Measurements from ENCODE around the gene SLC6A18. TPM values are rescaled to one million over a fixed set of nuclear protein-coding genes. Genes with fewer than 3 reads are reported as not detected.
A peak's percentile ranks its signal among the peaks of the same experiment; 100 is the strongest.

Gene SLC6A18
- total and polyA plus RNA-seq, 2 of the 13 experiments (the other 11 are each of a cell fraction or from before 2014, with no cell fraction given) = not detected

DNA sequence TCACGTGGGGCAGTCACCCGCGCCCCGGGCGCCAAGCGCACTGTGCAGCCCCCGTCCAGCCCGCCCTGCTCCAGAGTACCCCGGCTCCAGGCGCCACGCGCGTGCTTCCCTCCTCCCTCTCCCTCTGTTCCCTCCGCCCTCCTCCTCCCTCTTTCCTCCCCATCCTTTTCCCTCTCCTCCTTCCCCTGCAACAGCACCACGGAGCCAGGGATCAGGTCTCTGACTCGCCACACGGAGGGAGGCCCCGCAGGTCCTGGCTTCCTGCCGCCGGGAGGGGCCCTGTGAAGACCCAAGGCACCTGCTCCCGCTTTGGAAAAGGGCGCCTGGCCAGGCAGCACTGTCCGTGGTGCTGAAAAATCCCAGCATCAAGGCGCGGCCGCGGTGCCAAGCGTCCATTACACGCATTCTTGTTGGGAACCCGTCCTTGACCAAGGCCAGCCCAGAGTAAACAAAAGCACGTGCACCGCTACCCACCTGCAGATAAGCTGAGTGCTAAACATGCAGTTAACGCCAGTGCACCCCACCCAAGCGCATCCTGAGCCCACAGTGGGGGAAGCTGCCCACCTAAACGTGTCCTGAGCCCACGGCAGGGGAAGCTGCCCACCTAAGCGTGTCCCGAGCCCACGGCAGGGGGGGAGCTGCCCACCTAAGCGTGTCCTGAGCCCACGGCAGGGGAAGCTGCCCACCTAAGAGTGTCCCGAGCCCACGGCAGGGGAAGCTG, 21.7 kb downstream of the SLC6A18 start:
- Histone ChIP-seq H3K79me2 (ENCODE audit: insufficient read depth, low read length) (no peaks in the 10 kb centered on the region), H3K36me3 (replicated peaks in 1 of 2; ENCODE audit: control insufficient read depth in 1 of 2, insufficient read depth in 2 of 2, low read length in 2 of 2) (no peaks in the 10 kb centered on the region), H3K27ac (ENCODE audit: extremely low read length, insufficient read depth, low read length) (no peak overlapping the region), H3K4me2 (ENCODE audit: low read depth, low read length) (no peak overlapping the region), H4K20me1 (ENCODE audit: insufficient read depth, low read length) (peaks cover 7% of the 10 kb centered on the region; the same call in 1 of the 2 replicates), H3K27me3 (ENCODE audit: control insufficient read depth in 1 of 2, insufficient read depth in 2 of 2, low read length in 2 of 2) (peaks cover 6 to 48% of the 10 kb centered on the region in 2 experiments), H3K4me1 (ENCODE audit: insufficient read depth, low read length) (no peaks in the 10 kb centered on the region), H3K9me3 (ENCODE audit: low read length) (no peaks in the 10 kb centered on the region), H3K9ac (ENCODE audit: insufficient read depth, low read depth, low read length) (no peak overlapping the region), H3K4me3 (replicated peaks in 1 of 3; ENCODE audit: insufficient read depth in 1 of 3, low read depth in 2 of 3, low read length in 3 of 3) (no peak overlapping the region), H2AFZ (ENCODE audit: low read length) (no peak overlapping the region)
- DNase-seq (ENCODE audit: low spot score) = peak; percentile 45
- no peak for FAIRE-seq
- in situ Hi-C loops (cut with HindIII; ENCODE audit: extremely low pct_ligation_motif_present, low pct_unique_long_range_greater_than_20kb) (no loop called here), intact Hi-C loops (cut with micrococcal nuclease; ENCODE audit: unreplicated experiment) (no loop called here)
- 11% methylated on average over 25 of the region's 43 CpGs for WGBS (ENCODE audit: low lambda C conversion rate)
- peak; percentile 64 for ATAC-seq
- CTCF ChIA-PET (ENCODE audit: low intra/inter-chr PET ratio, low total read pairs) = no interaction called here
- POLR2A ChIA-PET = no interaction called here
- BruUV-seq (replicated peaks) = no TSS peak
- TF ChIP-seq ZSCAN31 (CRISPR knock-in tag; IDR thresholded peaks at IDR 0.05; ENCODE audit: low read depth) (no peak), CCDC6 (CRISPR knock-in tag; IDR thresholded peaks at IDR 0.05) (peak; percentile 74; the same call in 1 of the 2 replicates), CENPT (CRISPR knock-in tag; IDR thresholded peaks at IDR 0.05; ENCODE audit: low read depth) (no peak), XBP1 (CRISPR knock-in tag; IDR thresholded peaks at IDR 0.05) (peak; percentile 57; the same call in 1 of the 2 replicates), TEAD3 (CRISPR knock-in tag; optimal IDR thresholded peaks at IDR 0.05; ENCODE audit: borderline replicate concordance) (peak; percentile 67), ZNF12 (CRISPR knock-in tag; IDR thresholded peaks at IDR 0.05) (peak; percentile 77), CREB1 (IDR thresholded peaks at IDR 0.05) (no peak), CREB1 (CRISPR knock-in tag; IDR thresholded peaks at IDR 0.05) (no peak), NFRKB (IDR thresholded peaks at IDR 0.05) (no peak), GATAD1 (CRISPR knock-in tag; IDR thresholded peaks at IDR 0.05) (peak; percentile 37; the same call in 1 of the 2 replicates), ZNF780A (CRISPR knock-in tag; IDR thresholded peaks at IDR 0.05) (no peak), MYNN (CRISPR knock-in tag; IDR thresholded peaks at IDR 0.05; ENCODE audit: low read depth) (0 out of 2 replicates have a peak, but pooled peaks have one; percentile 49), NPAS2 (CRISPR knock-in tag; IDR thresholded peaks at IDR 0.05; ENCODE audit: borderline replicate concordance) (no peak), ZNF556 (CRISPR knock-in tag; IDR thresholded peaks at IDR 0.05; ENCODE audit: borderline replicate concordance) (0 out of 2 replicates have a peak, but pooled peaks have one; percentile 34), ZFP82 (CRISPR knock-in tag; IDR thresholded peaks at IDR 0.05; ENCODE audit: borderline replicate concordance) (no peak), ZSCAN29 (CRISPR knock-in tag; conservative IDR thresholded peaks at IDR 0.05) (no peak), BRD4 (CRISPR knock-in tag; IDR thresholded peaks at IDR 0.05) (no peak)
- TF ChIP-seq, protein P1, sequence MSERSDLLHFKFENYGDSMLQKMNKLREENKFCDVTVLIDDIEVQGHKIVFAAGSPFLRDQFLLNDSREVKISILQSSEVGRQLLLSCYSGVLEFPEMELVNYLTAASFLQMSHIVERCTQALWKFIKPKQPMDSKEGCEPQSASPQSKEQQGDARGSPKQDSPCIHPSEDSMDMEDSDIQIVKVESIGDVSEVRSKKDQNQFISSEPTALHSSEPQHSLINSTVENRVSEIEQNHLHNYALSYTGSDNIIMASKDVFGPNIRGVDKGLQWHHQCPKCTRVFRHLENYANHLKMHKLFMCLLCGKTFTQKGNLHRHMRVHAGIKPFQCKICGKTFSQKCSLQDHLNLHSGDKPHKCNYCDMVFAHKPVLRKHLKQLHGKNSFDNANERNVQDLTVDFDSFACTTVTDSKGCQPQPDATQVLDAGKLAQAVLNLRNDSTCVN (CRISPR knock-in tag; IDR thresholded peaks at IDR 0.05; ENCODE audit: borderline replicate concordance) = peak; percentile 73; the same call in 1 of the 2 replicates
- TF ChIP-seq, protein P2, sequence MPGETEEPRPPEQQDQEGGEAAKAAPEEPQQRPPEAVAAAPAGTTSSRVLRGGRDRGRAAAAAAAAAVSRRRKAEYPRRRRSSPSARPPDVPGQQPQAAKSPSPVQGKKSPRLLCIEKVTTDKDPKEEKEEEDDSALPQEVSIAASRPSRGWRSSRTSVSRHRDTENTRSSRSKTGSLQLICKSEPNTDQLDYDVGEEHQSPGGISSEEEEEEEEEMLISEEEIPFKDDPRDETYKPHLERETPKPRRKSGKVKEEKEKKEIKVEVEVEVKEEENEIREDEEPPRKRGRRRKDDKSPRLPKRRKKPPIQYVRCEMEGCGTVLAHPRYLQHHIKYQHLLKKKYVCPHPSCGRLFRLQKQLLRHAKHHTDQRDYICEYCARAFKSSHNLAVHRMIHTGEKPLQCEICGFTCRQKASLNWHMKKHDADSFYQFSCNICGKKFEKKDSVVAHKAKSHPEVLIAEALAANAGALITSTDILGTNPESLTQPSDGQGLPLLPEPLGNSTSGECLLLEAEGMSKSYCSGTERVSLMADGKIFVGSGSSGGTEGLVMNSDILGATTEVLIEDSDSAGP (CRISPR knock-in tag; IDR thresholded peaks at IDR 0.05; ENCODE audit: borderline replicate concordance) = peak; percentile 21; the same call in 1 of the 2 replicates
- TF ChIP-seq, protein P3, sequence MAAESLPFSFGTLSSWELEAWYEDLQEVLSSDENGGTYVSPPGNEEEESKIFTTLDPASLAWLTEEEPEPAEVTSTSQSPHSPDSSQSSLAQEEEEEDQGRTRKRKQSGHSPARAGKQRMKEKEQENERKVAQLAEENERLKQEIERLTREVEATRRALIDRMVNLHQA (CRISPR knock-in tag; IDR thresholded peaks at IDR 0.05) = no peak
- TF ChIP-seq, protein P4, sequence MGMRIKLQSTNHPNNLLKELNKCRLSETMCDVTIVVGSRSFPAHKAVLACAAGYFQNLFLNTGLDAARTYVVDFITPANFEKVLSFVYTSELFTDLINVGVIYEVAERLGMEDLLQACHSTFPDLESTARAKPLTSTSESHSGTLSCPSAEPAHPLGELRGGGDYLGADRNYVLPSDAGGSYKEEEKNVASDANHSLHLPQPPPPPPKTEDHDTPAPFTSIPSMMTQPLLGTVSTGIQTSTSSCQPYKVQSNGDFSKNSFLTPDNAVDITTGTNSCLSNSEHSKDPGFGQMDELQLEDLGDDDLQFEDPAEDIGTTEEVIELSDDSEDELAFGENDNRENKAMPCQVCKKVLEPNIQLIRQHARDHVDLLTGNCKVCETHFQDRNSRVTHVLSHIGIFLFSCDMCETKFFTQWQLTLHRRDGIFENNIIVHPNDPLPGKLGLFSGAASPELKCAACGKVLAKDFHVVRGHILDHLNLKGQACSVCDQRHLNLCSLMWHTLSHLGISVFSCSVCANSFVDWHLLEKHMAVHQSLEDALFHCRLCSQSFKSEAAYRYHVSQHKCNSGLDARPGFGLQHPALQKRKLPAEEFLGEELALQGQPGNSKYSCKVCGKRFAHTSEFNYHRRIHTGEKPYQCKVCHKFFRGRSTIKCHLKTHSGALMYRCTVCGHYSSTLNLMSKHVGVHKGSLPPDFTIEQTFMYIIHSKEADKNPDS (CRISPR knock-in tag; IDR thresholded peaks at IDR 0.05) = no peak

All from HepG2 (cell line).